ENCODE results near the gene BMPER.

Gene BMPER

GRCh38 chr7:33965183-33965744 is 59.9 kb downstream of the BMPER start:
- DNase-seq: no peak

GRCh38 chr7:33968591-33968990 is 63.3 kb downstream of the BMPER start:
- DNase-seq: no peak

GRCh38 chr7:33970536-33970935 is 65.2 kb downstream of the BMPER start:
- DNase-seq: no peak

GRCh38 chr7:33971106-33971505 is 65.8 kb downstream of the BMPER start:
- DNase-seq: no peak

- DNase-seq: no peak
These were observed 68.1 kb downstream of the BMPER start for GRCh38 chr7:33973231-33974015.

GRCh38 chr7:33979300-33979806 is 74.0 kb downstream of the BMPER start:
- no peak for DNase-seq

GRCh38 chr7:33979807-33980355 is 74.5 kb downstream of the BMPER start:
- DNase-seq: no peak

- DNase-seq: no peak
These were observed 75.9 kb downstream of the BMPER start for GRCh38 chr7:33981226-33981625.

- DNase-seq: no peak
These were observed 76.5 kb downstream of the BMPER start for GRCh38 chr7:33981671-33982424.

- no peak for DNase-seq
These were observed 77.1 kb downstream of the BMPER start for GRCh38 chr7:33982425-33982786.

GRCh38 chr7:33986451-33986850 is 81.1 kb downstream of the BMPER start:
- DNase-seq: no peak

- no peak for DNase-seq
These were observed 81.9 kb downstream of the BMPER start for GRCh38 chr7:33986951-33987947.

- no peak for DNase-seq
These were observed 91.6 kb downstream of the BMPER start for GRCh38 chr7:33996899-33997298.

GRCh38 chr7:33998476-33998875 is 93.1 kb downstream of the BMPER start:
- DNase-seq: peak; percentile 16

- DNase-seq: no peak
These were observed 105.8 kb downstream of the BMPER start for GRCh38 chr7:34011017-34011695.

- no peak for DNase-seq
These were observed 106.4 kb downstream of the BMPER start for GRCh38 chr7:34011696-34012095.

GRCh38 chr7:34013421-34013820 is 108.1 kb downstream of the BMPER start:
- no peak for DNase-seq

GRCh38 chr7:34015651-34016050 is 110.3 kb downstream of the BMPER start:
- DNase-seq: no peak

GRCh38 chr7:34016876-34017275 is 111.5 kb downstream of the BMPER start:
- DNase-seq: no peak

- no peak for DNase-seq
These were observed 114.0 kb downstream of the BMPER start for GRCh38 chr7:34019301-34019790.

GRCh38 chr7:34022626-34023025 is 117.3 kb downstream of the BMPER start:
- DNase-seq: no peak

Data from right kidney (tissue), 1 donor.